Renal cortical epithelial cell (primary cell): ENCODE data around the gene SIRPA. TPM values are rescaled to one million over a fixed set of nuclear protein-coding genes. Genes with fewer than 3 reads are reported as not detected.

Experiments
- DNase-seq: peaks from one replicate; pipeline ENCODE4 v3.0.0-alpha.2; 2011; ENCODE audit warnings: low read depth
- total RNA-seq: library from RNA; depleted of rRNA; stranded (reverse); fragments of >200 nt; gene quantifications from 2 replicates; pipeline ENCODE4 v1.2.3, GENCODE V29; 2014

The SIRPA gene
- total RNA-seq, 1 donor from 2014 or later: 56.9 TPM

GRCh38 chr20:1870323-1870722 is 24.9 kb upstream of the SIRPA start:
- no peak for DNase-seq

- DNase-seq: no peak
These were observed 24.2 kb upstream of the SIRPA start for GRCh38 chr20:1870792-1871550.

DNA sequence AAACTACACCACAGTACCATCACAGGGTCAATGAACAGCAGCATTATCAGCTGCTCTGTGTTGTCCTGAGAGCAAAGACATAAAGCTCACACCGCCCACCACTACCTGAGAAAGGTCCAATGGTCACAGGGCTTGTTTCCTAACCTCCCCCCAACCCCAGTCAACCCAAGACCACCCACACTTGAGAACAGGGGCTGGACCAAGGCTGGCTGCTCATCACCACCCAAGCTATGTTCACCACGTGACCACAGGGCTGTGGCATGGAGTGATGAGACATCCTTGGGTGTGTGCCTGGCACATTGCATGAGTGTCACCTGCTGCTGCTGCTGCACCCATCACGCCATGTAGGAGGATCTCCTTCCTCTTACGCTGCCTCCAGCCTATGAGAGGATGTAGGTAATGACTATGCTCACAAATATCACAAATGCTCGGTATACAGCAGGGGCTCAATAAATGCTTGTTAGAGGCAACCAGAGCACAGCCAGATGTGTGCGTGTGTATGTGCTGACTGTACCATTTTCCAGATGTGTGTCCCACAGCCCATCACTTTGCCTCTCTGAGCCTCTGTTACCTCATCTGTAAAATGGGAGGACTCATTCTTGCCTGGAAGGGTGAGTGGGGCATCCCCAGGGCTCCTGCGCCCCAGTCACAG is 23.3 kb upstream of the SIRPA start:
- DNase-seq: no peak

DNA sequence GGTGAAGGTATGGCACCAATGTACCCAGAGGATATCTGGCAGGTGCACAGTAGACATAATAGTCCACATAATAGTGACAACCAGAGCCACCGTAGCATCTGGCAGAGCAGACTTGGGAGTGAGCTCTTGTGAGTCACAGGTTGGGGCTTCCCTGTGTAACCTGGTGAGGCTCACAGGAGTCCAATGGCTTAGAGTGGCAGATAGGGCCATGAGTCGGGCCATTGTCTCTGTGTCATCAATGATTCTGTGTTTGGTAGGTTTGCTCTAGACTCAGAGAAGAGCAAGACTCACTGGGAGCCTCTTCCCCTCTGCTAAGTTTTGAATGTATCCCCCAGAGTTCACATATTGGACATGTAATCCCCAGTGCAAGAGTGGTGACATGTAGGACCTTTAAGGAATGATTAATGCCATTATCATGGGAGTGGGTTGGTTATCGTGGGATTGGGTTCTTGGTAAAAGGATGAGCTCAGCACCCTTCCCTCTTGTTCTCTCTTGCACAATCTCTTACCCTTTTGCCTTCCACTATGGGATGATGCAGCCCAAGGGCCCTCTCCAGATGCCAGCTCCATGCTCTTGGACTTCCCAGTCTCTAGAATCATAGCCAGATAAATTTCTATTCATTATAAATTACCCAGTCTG is 22.6 kb upstream of the SIRPA start:
- no peak for DNase-seq

- DNase-seq: peak; percentile 69
These were observed 20.6 kb upstream of the SIRPA start for GRCh38 chr20:1874450-1875182.

DNA sequence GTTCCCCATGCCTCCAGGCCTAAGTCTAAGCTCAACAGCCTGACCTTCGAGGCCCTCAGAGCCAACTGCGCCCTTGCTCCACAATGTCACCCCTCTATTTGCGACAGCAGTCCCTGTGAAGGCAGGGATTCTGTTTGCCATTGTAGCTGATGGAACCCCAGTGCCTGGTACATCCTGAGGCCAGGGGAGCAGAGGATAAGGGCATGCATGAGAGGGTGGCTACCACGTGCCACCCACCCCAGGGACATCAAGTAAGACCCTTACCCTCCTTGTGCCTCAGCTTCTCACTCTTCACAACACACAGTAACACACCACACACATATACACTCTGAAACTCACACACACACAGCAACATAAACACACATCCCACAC is 20.0 kb upstream of the SIRPA start:
- no peak for DNase-seq

- no peak for DNase-seq
These were observed 19.4 kb upstream of the SIRPA start for GRCh38 chr20:1875762-1876161.

DNA sequence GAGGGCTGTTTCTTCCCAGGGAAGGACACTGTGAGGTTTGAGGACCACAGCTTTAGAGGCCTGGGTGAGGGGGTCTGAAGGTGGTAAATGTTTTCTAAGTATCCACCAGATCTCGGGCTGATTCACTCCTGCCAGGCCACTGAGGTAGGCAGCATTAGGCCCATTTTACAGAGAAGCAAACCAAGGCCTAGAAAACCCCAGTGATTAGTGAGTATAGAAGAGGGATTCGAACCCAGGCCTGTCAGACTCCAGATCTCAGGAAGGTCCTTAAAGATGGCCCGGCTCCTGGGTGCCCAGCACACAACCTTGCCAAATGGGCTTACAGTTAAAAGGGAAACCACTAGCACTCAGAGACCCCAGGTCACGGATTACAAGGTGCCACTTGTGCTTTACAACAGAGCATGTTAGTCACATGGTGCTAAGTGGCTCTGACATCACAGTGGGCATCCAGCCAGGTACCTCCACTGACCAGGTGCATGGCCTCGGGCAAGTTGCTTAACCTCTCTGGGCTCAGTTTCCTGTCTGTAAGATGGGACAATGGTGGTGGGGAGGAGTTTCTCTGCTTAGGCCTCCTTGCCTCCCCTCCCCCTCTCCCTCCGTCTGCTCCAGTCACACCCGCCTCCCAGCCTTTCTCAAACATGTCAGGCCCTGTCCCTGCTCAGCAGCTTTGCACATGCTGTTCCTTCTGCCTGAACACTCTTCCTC is 18.8 kb upstream of the SIRPA start:
- no peak for DNase-seq

DNA sequence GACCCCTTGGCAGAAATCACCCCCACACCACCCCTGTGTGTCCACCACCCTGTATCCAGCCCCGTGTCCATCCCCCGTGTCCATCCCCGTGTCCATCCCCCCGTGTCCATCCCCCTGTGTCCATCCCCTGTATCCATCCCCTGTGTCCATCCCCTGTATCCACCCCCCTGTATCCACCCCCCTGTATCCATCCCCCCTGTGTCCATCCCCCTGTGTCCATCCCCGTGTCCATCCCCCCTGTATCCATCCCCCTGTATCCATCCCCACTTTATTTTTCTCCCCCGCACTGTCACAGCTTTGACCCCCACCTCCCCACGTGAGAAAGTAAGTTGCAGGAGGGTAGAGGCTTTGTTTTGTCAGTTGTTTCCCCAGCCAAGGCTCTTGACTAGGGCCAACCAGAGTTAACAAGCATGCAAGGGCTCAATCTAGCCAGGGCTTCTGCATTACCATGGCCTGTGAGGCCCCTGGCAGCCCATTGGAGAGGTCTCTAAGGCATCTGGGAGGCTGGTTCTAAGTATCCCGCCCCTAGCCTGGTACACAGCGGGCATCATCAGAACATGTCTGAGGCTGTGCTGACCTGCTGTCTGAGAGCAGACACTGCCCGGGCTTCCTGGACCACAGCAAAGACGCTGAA is 18.1 kb upstream of the SIRPA start:
- no peak for DNase-seq

DNA sequence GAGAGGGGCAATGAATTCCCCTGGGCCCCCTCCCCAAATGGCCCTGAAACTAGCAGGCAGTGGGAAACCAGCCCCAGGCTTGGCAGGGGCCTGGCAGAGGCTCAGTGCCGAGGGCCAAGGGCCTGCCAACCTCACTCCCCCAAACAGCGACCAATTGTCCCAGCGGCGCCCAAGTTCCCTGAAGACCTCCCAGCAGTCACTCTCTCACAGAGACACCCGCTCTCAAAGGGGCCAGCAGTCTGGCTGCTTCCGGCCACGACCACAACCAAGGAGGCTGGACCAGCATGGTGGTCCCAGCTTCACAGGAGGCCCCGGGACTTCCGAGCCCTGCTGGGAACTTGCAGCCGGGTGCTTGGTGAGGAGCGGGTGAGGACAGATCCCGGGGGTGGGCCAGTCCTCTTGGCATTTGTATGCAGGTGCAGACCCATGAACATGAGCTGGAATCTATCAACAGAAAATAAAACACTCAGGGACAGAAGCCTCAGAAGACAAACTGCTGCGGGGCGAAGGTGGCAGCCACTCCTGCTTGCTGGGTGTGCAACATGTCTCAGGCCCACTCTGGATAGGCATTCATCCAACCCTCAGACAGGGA is 17.5 kb upstream of the SIRPA start:
- no peak for DNase-seq

DNA sequence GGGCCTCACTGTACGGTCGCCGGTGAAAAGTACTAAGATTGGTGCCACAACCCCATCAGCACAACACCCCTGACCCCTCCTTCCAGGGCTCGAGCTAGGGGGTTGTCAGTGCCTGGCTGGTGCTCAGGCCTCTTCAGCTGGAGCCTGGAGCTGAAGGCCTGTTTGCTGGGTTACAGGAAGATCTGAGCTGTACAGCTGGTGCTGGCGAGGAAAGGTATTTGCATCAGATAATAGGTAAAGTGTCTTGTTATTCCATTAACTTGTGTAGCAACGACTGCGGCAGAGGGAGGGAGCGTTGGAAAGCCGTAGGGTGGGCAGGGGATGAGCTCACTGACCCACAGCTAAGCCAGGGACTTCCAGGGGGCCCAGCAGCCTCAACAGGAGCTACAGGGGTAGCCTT is 15.8 kb upstream of the SIRPA start:
- DNase-seq: no peak

GRCh38 chr20:1879934-1880333 is 15.3 kb upstream of the SIRPA start:
- DNase-seq: no peak

DNA sequence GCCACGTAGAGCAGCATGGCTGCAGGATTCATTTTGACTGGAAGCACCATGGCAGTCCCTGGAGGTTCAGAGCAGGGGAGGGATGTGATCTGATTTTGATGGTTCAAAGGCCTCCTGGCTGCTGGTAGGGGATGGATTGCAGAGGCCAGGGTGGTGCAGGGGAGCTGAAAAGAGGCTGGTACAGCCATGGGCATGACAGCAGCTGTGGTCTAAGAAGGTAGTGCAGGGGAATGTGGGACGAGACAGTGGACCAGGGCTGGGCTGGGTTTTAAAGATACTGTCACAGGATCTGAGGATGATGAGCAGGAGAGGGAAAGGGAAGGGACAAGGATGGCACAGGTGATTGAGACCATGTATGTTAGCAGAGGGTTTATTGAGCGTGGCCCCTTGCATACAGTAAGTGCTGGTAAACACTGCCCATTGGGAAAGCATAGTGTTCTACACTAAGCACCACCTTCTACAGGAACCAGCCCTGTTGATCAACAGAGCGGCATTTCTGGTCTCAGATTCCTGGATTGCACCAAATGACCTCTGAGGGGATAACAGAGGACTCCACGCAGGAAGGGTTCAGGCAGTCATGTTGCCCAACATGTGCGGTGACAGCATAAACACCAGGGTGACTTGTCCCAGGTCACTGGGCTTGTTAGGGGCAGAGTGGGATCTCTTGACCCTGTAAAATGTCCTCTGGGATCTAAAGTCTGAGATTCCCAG is 14.5 kb upstream of the SIRPA start:
- no peak for DNase-seq

DNA sequence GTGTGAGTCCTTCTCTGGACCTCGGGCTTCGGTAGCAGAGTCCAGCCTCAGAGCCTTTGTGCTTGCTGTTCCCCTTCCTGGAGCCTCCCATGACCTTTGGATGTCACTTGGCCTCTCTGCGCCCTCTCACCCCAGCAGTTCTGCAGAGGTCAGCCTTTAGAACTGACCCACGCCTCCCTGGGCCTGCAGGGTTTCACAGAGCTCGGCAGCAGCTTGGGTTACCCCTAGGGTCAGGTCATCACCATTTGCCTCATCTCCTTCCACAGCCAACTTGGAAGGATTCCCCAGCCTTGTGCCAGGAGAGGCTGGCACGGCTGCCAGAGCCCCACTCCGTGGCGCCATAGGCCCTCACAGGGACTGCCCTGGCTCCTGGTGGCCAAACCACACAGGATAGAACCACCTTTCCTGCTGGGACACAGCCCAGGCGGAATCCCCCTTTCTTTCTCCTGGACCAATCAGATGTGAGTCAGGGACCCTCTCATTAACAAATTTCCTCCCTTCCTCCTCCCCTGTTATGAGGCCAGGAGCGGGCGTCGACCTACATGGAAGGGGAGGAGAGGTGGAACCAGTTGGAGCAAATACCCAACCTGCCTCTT is 13.9 kb upstream of the SIRPA start:
- DNase-seq: no peak

DNA sequence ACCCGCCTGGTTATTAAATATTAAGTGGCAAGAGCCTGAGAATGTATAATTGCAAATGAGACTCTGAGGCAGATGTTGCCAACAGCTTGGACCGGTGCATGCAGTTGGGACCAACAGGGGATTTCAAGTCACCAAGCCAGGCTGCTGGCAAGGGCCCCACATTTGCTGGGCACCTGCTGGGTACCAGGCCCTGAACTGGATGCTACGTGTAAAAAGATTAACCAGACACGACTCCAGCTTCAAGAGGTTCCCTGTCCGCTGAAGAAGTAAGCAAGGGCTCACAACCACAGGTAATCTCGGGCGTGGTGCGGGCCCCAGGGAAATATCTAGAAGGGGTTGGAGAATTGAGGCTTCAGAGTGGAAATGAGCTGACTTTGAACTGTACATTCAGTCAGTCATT is 13.2 kb upstream of the SIRPA start:
- DNase-seq: no peak

GRCh38 chr20:1883986-1884385 is 11.2 kb upstream of the SIRPA start:
- DNase-seq: no peak

- no peak for DNase-seq
These were observed 10.0 kb upstream of the SIRPA start for GRCh38 chr20:1885254-1885653.

DNA sequence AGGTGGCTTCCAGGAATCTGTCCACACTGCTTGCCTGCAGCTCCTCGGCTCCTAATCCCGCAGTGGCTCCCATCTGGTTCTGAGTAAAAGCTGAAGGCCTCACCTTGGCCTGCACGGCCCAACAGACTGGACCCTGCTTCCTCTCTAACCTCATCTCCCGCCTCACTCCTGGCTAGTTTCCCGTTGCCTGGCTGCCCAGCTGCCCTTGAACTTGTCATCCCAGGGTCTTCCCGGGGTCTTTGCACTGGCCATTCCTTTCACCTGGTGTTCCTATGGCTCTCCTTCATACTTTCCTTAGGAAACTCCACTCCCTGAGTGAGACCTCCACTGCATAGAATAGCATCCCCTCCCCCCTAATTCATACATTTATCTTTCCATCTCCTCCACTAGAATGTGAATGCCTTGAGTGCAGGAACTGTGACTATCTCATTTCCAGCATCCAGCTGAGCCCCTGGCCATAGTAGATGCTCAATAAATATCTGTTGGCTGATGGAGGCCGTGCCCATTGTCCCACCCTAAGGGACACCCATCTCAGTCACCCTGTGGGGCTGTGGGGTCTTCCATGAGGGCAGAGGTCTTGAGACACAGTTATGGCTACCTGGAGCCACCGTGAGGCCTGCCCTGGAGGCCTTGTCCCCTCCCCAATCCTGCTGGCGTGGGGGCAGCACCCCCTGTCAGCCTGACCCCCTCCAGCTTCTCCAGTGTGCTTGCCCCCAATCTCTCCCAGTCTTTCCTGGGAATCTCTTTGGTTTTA is 9.1 kb upstream of the SIRPA start:
- no peak for DNase-seq

DNA sequence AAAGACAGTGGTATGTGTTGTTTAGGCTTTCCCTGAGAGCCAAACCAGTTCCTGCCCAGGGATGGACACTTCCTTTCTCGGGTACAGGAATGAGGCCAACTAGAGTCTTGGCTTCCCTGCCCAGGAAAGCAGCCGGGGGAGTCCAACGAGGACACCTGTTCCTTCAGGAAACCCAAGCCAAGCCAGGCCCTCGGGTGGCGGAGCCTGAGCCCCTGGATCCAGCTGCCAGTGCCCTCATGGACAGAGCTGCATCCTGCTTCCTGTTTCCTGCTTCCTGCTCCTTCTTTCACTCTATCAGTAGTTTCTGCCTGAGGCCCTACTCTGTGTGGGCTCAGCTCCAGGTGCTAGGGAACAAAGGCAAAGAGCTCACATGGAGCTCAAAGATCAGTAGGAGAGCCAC is 7.9 kb upstream of the SIRPA start:
- no peak for DNase-seq
